Activated CD4-positive, alpha-beta T cell treated with anti-CD3 and anti-CD28 coated beads for 1 hour (primary cell): ENCODE results near the gene ANKRD13C.
"Not testable (repeated sequence)": the region's sequence is repeated elsewhere in the genome, so short reads cannot be mapped to it uniquely, and the experiment has no call there.

Experiments used
- DNase-seq: peaks from one replicate; pipeline ENCODE4 v3.0.0-alpha.2; 2020

The ANKRD13C gene

GRCh38 chr1:70355920-70356319, 1.4 kb upstream of the ANKRD13C start:
- DNase-seq: no peak

GRCh38 chr1:70355111-70355407, 537 bp upstream of the ANKRD13C start:
- no peak for DNase-seq

- no peak for DNase-seq
Observed at GRCh38 chr1:70353601-70354331, 756 bp downstream of the ANKRD13C start.

- no peak for DNase-seq
Observed at GRCh38 chr1:70353044-70353443, 1.5 kb downstream of the ANKRD13C start.

- not testable (repeated sequence) for DNase-seq
Observed at GRCh38 chr1:70349799-70350198, 4.7 kb downstream of the ANKRD13C start.

- no peak for DNase-seq
Observed at GRCh38 chr1:70348399-70349165, 5.9 kb downstream of the ANKRD13C start.

GRCh38 chr1:70339644-70340043, 14.9 kb downstream of the ANKRD13C start:
- not testable (repeated sequence) for DNase-seq

- no peak for DNase-seq
Observed at GRCh38 chr1:70336050-70336449, 18.5 kb downstream of the ANKRD13C start.

GRCh38 chr1:70334436-70334835, 20.1 kb downstream of the ANKRD13C start:
- DNase-seq: no peak

GRCh38 chr1:70333245-70333644, 21.3 kb downstream of the ANKRD13C start:
- no peak for DNase-seq

GRCh38 chr1:70331962-70332361, 22.6 kb downstream of the ANKRD13C start:
- DNase-seq: no peak

- DNase-seq: no peak
Observed at GRCh38 chr1:70327306-70328076, 27.0 kb downstream of the ANKRD13C start.

- no peak for DNase-seq
Observed at GRCh38 chr1:70324683-70325082, 29.8 kb downstream of the ANKRD13C start.

- DNase-seq: no peak
Observed at GRCh38 chr1:70319750-70320149, 34.8 kb downstream of the ANKRD13C start.

- no peak for DNase-seq
Observed at GRCh38 chr1:70318191-70318590, 36.3 kb downstream of the ANKRD13C start.

GRCh38 chr1:70317087-70317486, 37.4 kb downstream of the ANKRD13C start:
- no peak for DNase-seq

GRCh38 chr1:70315782-70316181, 38.7 kb downstream of the ANKRD13C start:
- no peak for DNase-seq

GRCh38 chr1:70314706-70315304, 39.7 kb downstream of the ANKRD13C start:
- DNase-seq: no peak

GRCh38 chr1:70311369-70311768, 43.2 kb downstream of the ANKRD13C start:
- no peak for DNase-seq

GRCh38 chr1:70299472-70299871, 55.0 kb downstream of the ANKRD13C start:
- no peak for DNase-seq

GRCh38 chr1:70295749-70296148, 58.8 kb downstream of the ANKRD13C start:
- DNase-seq: no peak

- no peak for DNase-seq
Observed at GRCh38 chr1:70293186-70293843, 61.2 kb downstream of the ANKRD13C start.

- no peak for DNase-seq
Observed at GRCh38 chr1:70290218-70290617, 64.3 kb downstream of the ANKRD13C start.
